Erythroblast (primary cell): ENCODE results near the gene JKAMP.

Experiments used
- DNase-seq, 2 experiments: peaks; one replicate each; lab custom pipeline; 2025; lab: John Stamatoyannopoulos, UW
- GATA1 ChIP-seq: IDR thresholded peaks from 2 replicates; pipeline ENCODE4 v1.6.1; 2011; ENCODE audit warnings: low read depth, mild to moderate bottlenecking, control low read depth, low read length, moderate library complexity
- POLR2A ChIP-seq: IDR thresholded peaks from 2 replicates; pipeline ENCODE4 v1.6.1; 2011; ENCODE audit warnings: mild to moderate bottlenecking, low read length

The JKAMP gene

DNA sequence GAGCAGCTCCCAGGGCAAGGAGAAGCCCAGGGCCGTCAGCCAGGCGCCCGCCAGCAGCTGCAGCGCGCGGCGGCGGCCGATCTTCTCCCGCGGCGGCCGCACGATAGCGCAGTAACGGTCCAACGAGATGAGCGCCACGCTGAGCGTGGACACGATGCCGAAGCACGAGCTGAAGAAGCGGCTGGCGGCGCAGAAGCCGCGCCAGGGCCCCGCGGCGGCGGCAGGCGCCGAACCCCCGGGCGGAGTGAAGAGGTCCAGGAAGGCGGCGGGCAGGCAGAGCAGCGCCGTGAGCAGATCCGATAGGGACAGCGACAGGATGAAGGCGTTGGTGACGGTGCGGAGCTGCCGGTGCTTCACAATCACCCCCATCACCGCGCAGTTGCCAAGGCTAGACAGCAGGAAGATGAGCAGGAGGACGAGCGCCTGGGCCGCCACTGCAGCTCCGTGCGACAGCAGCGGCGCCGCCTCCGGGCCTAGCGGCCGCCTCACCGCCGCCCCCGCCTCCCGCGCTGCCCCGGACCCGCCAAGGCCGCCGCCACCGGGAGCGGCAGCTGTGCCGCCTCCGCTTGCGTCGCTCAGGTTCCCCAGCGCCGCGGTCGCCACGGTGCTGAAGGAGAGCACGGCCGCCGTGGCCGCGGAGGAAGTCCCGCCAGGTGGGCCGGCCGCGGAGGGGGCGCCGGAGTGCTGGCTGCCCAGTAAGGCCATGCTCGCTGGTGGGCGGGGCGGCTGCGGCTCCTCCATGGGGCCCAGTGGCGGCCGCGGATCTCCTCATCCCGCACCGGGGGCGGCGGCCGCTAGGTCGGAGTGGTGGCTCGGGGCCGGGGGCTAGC is 19.6 kb upstream of the JKAMP start:
- TF ChIP-seq POLR2A = no peak
- TF ChIP-seq GATA1 = no peak
- peak; percentile 80 to 83 for DNase-seq

DNA sequence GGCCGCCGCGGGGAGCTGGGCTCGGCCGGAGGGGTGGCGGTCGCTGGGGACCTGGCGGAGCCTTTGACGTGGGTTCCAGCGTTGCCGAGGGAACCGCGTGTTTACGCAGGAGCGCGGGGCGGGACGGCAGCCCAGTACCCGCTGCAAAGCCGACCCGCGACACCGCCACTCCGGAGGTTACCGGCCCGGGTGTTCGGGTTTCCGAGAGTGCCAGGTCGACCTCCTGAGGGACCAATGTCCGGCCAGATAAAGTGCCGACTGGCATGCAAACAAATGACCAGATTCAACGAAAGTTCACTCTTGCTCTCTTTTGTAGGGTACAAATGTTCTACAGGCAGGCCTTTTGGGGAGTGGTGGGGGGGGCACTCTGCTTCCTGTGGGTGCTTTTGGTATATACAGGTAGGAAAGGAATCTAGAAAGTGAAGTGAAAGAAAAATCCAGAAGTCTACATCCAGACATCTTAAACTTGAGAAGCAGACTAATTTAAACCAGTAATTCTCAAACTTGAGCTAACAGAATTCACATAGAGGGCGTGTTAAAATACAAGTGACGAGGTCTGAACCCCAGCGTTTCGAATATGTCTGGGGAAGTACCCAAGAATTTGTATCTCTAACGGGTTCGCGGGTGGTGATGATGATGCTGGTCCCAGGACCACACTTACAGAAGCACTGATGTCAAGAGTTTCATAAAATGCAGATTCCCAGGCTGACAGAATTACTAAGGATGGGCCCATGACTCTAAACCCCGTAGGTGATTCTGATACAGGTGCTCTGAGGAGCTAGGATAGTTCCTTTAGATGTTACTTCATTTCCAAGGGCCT is 18.8 kb upstream of the JKAMP start, which contains the start of gene GPR135:
TSS of gene GPR135 (minus strand) at position 65 of the 820 bp plus-strand sequence. CDS start 154 bp downstream, outside the sequence.
- no peak for DNase-seq

DNA sequence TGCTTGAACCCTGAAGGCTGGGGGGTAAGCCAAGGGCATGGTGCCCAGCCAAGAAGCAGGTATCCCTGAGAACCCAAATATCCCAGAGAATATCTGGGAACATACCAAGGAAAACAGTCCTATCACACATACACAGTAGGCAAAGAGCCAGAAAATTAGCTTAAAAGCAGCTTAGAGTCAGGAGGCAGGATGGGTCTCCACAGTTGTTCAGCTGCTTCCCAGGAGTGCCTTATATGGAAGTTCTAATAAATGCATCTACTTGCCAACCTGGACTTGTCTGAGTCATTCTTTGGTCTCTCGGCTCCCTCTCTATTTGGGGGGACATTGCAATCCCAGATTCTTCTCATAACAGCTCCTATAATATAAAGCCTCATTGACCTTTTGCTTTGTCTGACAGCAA is 10.1 kb upstream of the JKAMP start:
- DNase-seq = no peak
- TF ChIP-seq GATA1 (no peak), POLR2A (no peak)

More for the DNA sequence above, 18.8 kb upstream of the JKAMP start, which contains the start of gene GPR135:
- TF ChIP-seq POLR2A (no peak), GATA1 (no peak)

DNA sequence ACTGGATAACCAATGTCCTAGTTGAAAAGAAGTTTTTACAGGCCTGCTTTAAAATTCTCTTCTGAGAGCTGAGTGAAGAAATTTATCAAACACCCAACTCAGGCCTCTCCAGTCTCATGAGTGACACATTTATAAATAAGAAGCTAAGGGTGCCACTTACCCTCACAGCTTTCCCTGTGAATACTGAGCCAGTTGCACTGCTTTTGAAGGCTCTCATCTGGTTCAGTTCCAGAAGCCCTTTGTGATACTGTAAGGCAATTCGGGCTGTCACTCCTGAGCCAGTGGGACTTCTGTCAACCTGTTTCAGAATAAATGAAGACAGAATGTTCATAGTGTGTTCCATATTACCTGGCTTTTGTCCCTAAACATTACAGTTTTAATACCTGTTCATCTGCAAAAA is 8.6 kb upstream of the JKAMP start:
- TF ChIP-seq POLR2A (no peak), GATA1 (no peak)
- DNase-seq = no peak

DNA sequence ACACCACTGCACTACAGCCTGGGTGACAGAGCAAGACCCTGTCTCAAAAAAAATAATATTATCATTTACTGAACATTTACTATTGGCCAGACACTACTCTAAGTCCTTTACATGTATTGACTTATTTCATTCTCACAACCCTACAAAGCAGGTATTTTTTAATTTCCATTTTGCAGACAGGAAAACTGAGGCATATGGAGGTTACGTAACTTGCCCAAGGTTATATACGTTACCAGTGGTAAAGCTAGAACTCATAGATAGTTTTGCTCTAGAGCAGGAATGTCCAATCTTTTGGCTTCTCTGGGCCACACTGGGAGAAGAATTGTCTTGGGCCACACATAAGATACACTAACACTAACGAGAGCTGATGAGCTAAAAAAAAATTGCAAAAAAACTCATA is 5.8 kb upstream of the JKAMP start:
- DNase-seq = no peak
- no peak for TF ChIP-seq GATA1
- TF ChIP-seq POLR2A = no peak

DNA sequence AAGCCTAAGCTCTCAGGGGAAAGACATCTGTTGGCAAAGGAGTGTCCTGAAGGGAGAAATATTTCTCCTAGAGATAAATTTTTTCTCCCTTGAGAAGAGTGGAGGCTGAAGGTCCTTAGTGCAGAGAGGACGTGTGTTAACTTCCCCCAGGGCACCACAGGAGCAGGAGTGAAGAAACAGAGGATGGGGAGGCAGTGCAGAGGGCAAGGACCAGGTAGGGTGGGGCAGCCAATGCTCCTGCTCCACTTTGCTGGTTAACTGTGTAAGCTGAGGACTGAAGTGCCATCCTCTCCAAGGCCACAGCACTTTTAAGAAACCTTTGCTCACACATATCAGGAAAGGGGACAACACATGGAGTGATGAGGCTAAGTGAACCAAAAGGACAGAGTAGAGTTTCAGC is 4.2 kb upstream of the JKAMP start:
- TF ChIP-seq POLR2A = no peak
- no peak for TF ChIP-seq GATA1
- DNase-seq = peak in 1 of 2 experiments; percentile 6

DNA sequence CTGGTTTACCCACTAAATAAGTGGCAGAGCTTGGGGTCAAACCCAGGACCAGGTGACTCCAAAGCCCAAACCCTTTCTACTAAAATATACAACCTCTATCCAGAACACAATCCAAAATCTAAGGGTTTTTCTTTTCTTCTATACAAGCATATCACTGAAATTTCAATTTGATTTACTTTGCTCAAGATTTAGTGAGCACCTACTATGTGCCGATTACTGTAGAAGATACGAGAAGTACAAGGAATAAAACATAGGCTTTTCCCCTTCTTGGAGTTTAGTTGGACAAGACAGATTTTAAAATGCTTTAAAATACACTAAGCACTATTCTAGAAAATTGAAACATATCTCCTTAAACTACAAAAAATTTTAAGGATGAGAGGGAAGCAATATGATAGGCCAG is 2.9 kb upstream of the JKAMP start:
- DNase-seq = no peak
- no peak for TF ChIP-seq GATA1

DNA sequence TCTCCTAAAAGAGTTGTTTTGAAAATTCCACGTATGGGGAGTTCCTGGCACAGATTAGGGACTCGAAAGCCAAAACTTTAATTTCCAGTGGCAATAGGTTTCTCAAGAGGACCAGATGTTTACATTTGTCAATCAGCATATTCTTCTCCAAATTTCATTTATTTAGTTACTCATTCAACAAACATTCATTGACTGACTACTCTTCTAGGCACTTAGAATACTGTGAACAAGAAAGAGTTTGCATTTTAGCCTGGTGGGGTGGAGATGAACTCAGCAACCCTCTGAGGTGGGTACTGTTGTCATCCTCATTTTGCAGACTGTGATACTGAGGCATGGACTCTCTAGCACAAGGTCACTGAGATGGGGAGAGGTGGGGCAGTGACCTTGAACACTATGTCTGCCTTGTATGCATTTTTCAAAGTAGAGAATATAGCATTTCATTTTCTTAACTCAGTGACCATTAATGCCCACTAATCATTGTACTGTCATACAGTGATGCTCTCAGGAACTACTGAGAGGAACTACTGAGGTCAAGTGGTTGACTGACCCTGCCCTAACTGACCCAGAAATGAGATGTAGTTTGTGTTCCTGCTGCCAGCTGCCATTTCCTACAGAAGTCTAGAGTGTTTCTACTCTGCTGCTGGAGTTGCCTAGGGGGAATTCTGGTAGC is 2.3 kb upstream of the JKAMP start:
- peak; percentile 21 to 30 for DNase-seq
- TF ChIP-seq POLR2A = no peak
- TF ChIP-seq GATA1 = no peak

DNA sequence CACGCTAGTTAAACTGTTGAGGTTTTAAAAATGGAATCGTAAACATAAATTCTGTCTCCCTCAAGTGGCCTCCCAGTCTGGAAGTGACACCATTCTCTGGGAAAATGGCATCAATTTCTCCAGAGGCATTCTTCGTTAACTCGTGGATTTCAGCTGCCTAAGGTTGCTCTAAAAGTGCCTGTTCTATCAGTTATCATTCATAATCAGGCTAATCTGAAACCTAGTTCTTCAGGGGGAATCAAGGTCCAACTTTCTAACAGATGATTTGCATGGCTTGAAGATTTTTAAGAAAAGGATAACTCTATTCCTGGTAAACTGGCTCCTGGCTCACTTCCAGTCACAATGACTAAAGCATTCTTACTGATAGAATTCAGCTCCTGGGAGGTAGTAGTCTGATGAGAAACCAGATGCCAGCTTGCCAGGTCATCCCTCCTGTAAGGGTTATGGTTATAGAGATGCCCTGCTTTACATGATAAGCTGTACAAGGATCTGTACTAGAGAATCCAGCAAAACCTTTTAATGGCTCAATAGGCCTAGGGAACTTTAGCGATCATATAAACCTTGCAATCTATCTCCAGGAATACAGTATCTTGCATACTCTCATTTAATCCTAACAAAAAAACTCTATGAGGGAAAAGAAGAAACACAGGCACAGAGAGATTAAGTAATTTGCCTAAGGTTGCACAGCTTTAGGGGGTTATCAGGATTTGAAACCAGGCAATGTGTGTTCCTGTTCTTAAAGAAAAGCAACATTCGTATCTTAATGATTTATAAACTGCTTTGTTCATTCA is 1.6 kb upstream of the JKAMP start:
- peak; percentile 57 to 68 for DNase-seq
- TF ChIP-seq POLR2A (no peak), GATA1 (no peak)

DNA sequence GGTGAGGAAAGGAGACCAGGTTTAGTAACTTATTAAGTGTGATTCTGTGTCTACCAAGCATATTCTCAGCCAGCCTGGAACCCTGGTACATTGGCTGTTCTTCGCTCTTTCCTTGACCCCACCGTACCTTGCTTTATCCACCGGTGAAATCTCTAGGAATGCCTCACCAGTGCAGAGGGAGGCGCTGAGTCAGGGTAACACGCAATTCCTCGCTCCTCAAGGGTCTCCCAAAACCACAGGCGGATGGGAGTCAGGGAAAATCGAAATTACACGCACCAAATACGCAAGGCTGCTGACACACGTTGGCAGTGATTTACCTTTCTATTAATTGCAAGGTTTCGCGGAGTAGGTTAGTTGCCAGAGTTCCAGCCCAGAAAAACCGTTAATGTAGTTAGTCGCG is 954 bp upstream of the JKAMP start:
- TF ChIP-seq POLR2A = no peak
- TF ChIP-seq GATA1 = no peak
- DNase-seq = peak; percentile 27 to 53

DNA sequence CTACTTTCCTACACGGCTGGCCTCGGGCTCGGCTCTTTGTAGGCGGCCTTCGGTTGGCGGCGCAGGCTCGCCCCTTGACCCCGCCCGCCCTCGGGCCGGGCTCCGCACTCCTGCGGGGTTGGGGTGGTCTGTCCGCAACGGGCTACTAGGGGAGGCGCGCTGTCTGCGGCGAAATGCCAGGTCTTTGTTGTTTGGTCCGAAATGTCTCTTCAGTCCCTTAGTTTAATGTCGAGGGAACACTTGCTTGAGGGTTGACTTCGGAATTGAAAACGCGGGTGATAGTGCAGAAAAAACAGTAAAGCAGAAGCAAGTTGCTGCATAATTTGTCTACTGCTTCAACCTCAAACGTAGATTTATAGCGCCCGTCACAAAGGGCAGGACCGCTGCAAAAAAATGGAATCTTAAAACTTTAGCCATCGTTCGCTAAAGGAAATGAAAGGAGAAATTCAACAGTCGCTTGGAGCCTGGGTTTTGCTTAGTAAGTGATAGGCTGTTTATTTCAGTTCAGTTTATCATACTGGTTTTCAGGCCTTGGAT is 390 bp downstream of the JKAMP start:
- no peak for TF ChIP-seq GATA1
- no peak for TF ChIP-seq POLR2A
- DNase-seq = no peak

DNA sequence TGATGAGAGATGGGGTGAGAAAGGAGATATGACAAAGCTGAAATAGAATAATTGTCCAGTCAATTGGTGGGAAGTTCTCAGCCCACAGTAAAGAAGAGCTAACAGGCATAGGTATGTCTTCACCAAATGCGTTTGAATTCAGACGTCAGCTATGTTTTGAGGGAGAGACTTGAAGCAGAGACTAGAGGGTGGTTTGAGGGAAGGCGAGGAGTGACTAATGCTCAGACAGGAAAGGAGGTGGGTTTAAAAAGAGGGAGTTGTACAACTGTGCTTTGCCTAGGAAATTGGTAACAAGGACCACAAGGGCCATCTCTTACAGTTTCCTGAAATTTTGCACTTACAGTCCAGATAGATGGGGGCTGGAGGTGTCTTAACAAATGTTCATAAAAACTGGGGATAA is 6.4 kb downstream of the JKAMP start:
- no peak for TF ChIP-seq POLR2A
- no peak for TF ChIP-seq GATA1
- no peak for DNase-seq

DNA sequence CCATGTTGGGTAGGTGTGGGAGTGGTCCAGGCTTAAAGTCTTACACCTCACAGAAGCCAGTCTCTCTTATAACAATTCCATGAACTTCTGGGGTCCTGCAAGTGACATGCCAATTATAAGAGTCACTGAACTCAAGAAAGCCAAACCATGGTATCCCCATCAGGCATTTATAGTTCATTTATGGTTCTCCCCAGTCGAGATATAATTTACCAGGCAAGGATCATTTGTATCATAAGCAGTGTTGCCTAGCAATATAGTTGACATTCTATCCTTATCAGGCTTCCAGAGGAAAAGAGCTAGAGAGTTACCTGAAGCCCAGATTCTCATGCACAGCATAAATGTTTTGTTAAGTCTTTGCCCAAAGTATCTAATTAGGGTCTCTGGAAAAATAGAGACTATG is 8.1 kb downstream of the JKAMP start:
- no peak for DNase-seq
- TF ChIP-seq GATA1 = no peak
- no peak for TF ChIP-seq POLR2A

DNA sequence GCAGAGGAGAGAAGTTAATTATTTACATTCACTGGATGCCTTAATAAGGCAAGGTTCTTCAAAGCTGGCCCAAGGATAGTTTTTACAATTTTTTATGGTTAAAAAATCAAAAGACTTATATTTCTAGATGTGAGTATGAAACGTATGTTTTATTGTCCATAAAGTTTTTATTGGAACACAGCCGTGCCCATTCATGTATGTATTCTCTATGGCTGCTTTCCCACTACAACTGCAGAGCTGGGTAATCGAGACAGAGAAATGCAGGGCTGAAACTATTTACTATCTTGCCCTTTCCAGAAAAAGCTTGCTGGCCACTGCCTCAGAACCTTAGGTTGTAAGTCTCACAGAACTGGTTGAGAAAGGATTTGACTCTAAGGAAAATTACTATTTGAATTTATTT is 16.4 kb downstream of the JKAMP start:
- TF ChIP-seq GATA1 (no peak), POLR2A (no peak)
- no peak for DNase-seq
